Measurements from ENCODE around the gene ASPSCR1.

DNA sequence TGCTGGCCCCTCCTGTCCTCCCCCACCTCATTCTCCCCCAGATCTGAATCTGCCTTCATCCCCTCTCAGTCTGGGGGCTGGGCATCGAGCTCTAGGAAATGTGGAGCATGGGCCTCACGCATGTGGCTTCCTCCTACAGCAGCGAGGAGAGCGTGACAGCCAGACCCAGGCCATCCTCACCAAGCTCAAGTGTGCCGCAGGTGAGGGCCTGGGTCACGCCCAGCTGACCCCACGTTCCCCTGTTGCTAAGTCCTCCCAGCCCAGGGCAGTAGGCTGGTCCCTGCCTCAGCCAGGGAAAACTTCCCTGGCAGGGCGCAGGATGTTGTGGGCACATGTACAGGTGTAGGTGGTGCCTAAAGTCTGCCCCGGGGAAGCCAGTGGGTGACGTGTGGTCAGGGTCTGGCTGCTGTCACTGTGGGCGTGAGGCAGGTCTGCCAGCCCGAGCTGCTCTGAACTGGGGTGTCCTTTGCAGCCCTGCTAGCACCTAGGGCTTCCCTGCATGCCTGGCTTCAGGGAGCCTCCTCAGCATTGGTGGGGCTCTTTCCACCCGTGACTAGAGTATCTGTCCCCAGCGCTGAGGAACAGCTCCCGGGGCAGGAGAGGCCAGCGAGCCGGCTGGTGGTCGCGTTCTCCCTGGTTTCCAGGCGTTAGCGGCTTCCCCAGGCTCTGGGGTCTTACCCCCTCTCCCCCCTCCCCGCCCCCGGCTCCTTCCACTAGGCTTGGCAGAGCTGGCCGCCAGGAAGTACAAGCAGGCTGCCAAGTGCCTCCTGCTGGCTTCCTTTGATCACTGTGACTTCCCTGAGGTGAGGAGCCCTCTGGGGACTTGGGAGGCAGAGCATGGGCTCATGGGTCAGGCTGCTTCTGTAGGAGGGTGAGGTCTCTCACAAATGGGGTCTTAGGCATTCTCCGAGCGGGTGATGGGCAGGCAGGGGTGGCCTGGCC lies 77.9 kb downstream of the ASPSCR1 start:
- no peak for TF ChIP-seq TBP (optimal IDR thresholded peaks at IDR 0.05; ENCODE audit: low read depth, low read length)
- TF ChIP-seq, protein P1, sequence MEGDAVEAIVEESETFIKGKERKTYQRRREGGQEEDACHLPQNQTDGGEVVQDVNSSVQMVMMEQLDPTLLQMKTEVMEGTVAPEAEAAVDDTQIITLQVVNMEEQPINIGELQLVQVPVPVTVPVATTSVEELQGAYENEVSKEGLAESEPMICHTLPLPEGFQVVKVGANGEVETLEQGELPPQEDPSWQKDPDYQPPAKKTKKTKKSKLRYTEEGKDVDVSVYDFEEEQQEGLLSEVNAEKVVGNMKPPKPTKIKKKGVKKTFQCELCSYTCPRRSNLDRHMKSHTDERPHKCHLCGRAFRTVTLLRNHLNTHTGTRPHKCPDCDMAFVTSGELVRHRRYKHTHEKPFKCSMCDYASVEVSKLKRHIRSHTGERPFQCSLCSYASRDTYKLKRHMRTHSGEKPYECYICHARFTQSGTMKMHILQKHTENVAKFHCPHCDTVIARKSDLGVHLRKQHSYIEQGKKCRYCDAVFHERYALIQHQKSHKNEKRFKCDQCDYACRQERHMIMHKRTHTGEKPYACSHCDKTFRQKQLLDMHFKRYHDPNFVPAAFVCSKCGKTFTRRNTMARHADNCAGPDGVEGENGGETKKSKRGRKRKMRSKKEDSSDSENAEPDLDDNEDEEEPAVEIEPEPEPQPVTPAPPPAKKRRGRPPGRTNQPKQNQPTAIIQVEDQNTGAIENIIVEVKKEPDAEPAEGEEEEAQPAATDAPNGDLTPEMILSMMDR (IDR thresholded peaks at IDR 0.05 in 2 of 3, conservative IDR thresholded peaks at IDR 0.05 in 1 of 3; ENCODE audit: insufficient read depth in 2 of 3, low read depth in 1 of 3, low read length in 3 of 3): no peak
- no peak for TF ChIP-seq SP2 (IDR thresholded peaks at IDR 0.05; ENCODE audit: extremely low read depth, low read depth, low read length, poor library complexity, severe bottlenecking)
- no peak for TF ChIP-seq TAF1 (IDR thresholded peaks at IDR 0.05; ENCODE audit: control insufficient read depth, extremely low read depth, insufficient read depth, low read length, severe bottlenecking)
- no peak for TF ChIP-seq POLR2AphosphoS2 (IDR thresholded peaks at IDR 0.05; ENCODE audit: low read length)

Data from K562 (cell line).